CD8-positive, alpha-beta memory T cell (primary cell): ENCODE data around the gene IRGC. TPM values are rescaled to one million over a fixed set of nuclear protein-coding genes. Genes with fewer than 3 reads are reported as not detected.

ENCODE experiments used
- CTCF ChIA-PET: fragments of 350-600 bp; sonication (Branson Sonifier 250); formaldehyde crosslinking; loops from one replicate; lab custom pipeline; 2021; ENCODE audit warnings: antibody characterized with exemption; lab: Charles Lee
- POLR2A ChIA-PET: fragments of 350-600 bp; sonication (Branson Sonifier 250); formaldehyde crosslinking; loops from one replicate; lab custom pipeline; 2021; ENCODE audit warnings: antibody characterized with exemption; lab: Charles Lee
- DNase-seq, 5 donors: peaks; one replicate each; pipeline versions ENCODE4 v3.0.0 to v3.0.0-alpha.2; 2020 to 2022; ENCODE audit warnings: mixed read lengths in 1 of 5
- H3K27ac ChIP-seq: one replicate; pipeline ENCODE4 v1.7.0; 2013; ENCODE audit warnings: low read depth, mild to moderate bottlenecking, low read length, moderate library complexity
- H3K27me3 ChIP-seq: 2 replicates; pipeline ENCODE4 v1.7.0; 2013; ENCODE audit warnings: low read length, mild to moderate bottlenecking; ENCODE audit not compliant: insufficient read depth, poor library complexity, severe bottlenecking
- H3K36me3 ChIP-seq: 2 replicates; pipeline ENCODE4 v1.7.0; 2013; ENCODE audit warnings: mild to moderate bottlenecking, low read length, moderate library complexity; ENCODE audit not compliant: insufficient read depth
- H3K4me1 ChIP-seq: 2 replicates; pipeline ENCODE4 v1.7.0; 2013; ENCODE audit warnings: mild to moderate bottlenecking, low read length, moderate library complexity; ENCODE audit not compliant: insufficient read depth
- H3K4me3 ChIP-seq: 2 replicates; pipeline ENCODE4 v1.7.0; 2013; ENCODE audit warnings: mild to moderate bottlenecking, low read length
- H3K9me3 ChIP-seq: 2 replicates; pipeline ENCODE4 v1.7.0; 2013; ENCODE audit warnings: mild to moderate bottlenecking, low read length
- H3K27ac Mint-ChIP-seq, 8 donors: one replicate each; pipeline ENCODE4 v1.8.0; 2020 to 2021; ENCODE audit warnings: mixed read lengths in 8 of 8, mild to moderate bottlenecking in 6 of 8, inconsistent platforms in 3 of 8, moderate library complexity in 3 of 8
- H3K27me3 Mint-ChIP-seq, 2 donors: one replicate each; pipeline ENCODE4 v1.8.0; 2020 to 2021; ENCODE audit warnings: mixed read lengths in 2 of 2, mild to moderate bottlenecking in 1 of 2, moderate library complexity in 1 of 2
- H3K36me3 Mint-ChIP-seq, 3 donors: one replicate each; pipeline ENCODE4 v1.8.0; 2020 to 2021; ENCODE audit warnings: mixed read lengths in 3 of 3, inconsistent platforms in 1 of 3, mild to moderate bottlenecking in 1 of 3
- H3K4me1 Mint-ChIP-seq, 3 donors: one replicate each; pipeline ENCODE4 v1.8.0; 2020 to 2021; ENCODE audit warnings: mixed read lengths in 3 of 3, inconsistent platforms in 1 of 3, mild to moderate bottlenecking in 1 of 3
- H3K4me3 Mint-ChIP-seq, 7 donors: one replicate each; pipeline ENCODE4 v1.8.0; 2020 to 2021; ENCODE audit warnings: mixed read lengths in 7 of 7, mild to moderate bottlenecking in 6 of 7, moderate library complexity in 4 of 7, inconsistent platforms in 2 of 7
- H3K9me3 Mint-ChIP-seq, 5 donors: one replicate each; pipeline ENCODE4 v1.8.0; 2020 to 2022; ENCODE audit warnings: mixed read lengths in 5 of 5, mild to moderate bottlenecking in 3 of 5, moderate library complexity in 2 of 5, inconsistent platforms in 1 of 5
- polyA plus RNA-seq: library from polyadenylated mRNA; unstranded; fragments of 300-500 nt; fragmentation: Illumina TruSeq; gene quantifications from one replicate; pipeline ENCODE4 v1.2.3, GENCODE V29; 2021
- total RNA-seq, 2 experiments: library from RNA; stranded (reverse); gene quantifications; one replicate each; pipeline ENCODE4 v1.2.3, GENCODE V29; 2021

IRGC gene
- total RNA-seq (not detected), polyA plus RNA-seq (not detected)

- Mint-ChIP-seq H3K4me3 (no peak within 1 kb of the TSS), H3K27ac (no peak within 1 kb of the TSS), H3K36me3 (no peaks in the 10 kb centered on the region), H3K9me3 (no peaks in the 10 kb centered on the region), H3K27me3 (peaks cover 14 to 25% of the 10 kb centered on the region in 2 donors), H3K4me1 (no peaks in the 10 kb centered on the region)
- Histone ChIP-seq H3K27ac (no peak within 1 kb of the TSS), H3K27me3 (no peaks in the 10 kb centered on the region), H3K36me3 (no peaks in the 10 kb centered on the region), H3K4me1 (no peaks in the 10 kb centered on the region), H3K4me3 (no peak within 1 kb of the TSS), H3K9me3 (no peaks in the 10 kb centered on the region)
- no peak for DNase-seq
- ChIA-PET CTCF (no interaction called here), POLR2A (no interaction called here)
Measured at GRCh38 chr19:43715776-43716175, at the start of gene IRGC. Gene IRGC, plus strand, starts transcription at chr19:43716076. Its CDS starts 2,483 bp downstream, at chr19:43718559.

- POLR2A ChIA-PET: no interaction called here
- DNase-seq: no peak
- CTCF ChIA-PET: interaction anchor here (1.3 to 2.0 kb wide), 3 partner anchors 78 to 117 kb away, joined by 3 to 10 read pairs (median 5); no protein-coding TSS in a partner anchor
- no peaks in the 10 kb centered on the region for H3K9me3 Mint-ChIP-seq
- peaks cover 40 to 61% (median 56%) of the 10 kb centered on the region in 3 donors for H3K4me1 Mint-ChIP-seq
- H3K27ac Mint-ChIP-seq: peak overlapping the region in 5 of 8 donors; percentile 12 to 91 (median 56)
- Histone ChIP-seq H3K36me3 (no peaks in the 10 kb centered on the region), H3K4me3 (peak overlapping the region; percentile 47), H3K27me3 (no peaks in the 10 kb centered on the region), H3K9me3 (no peaks in the 10 kb centered on the region), H3K4me1 (peaks cover 31% of the 10 kb centered on the region), H3K27ac (peak overlapping the region; percentile 6)
- H3K27me3 Mint-ChIP-seq: peaks cover 0 to 9% of the 10 kb centered on the region in 2 donors
- peaks cover 1 to 13% (median 7%) of the 10 kb centered on the region in 3 donors for H3K36me3 Mint-ChIP-seq
- H3K4me3 Mint-ChIP-seq: peak overlapping the region; percentile 88 to 92 (median 89)
Measured at GRCh38 chr19:43667126-43667875, 48.6 kb upstream of the IRGC start.

GRCh38 chr19:43667876-43668405, 47.9 kb upstream of the IRGC start:
- Mint-ChIP-seq H3K27ac (peak overlapping the region; percentile 47 to 92 (median 86)), H3K4me3 (peak overlapping the region; percentile 88 to 92 (median 89)), H3K27me3 (peaks cover 0 to 9% of the 10 kb centered on the region in 2 donors), H3K4me1 (peaks cover 40 to 59% (median 56%) of the 10 kb centered on the region in 3 donors), H3K9me3 (no peaks in the 10 kb centered on the region), H3K36me3 (peaks cover 1 to 13% (median 7%) of the 10 kb centered on the region in 3 donors)
- Histone ChIP-seq H3K27me3 (no peaks in the 10 kb centered on the region), H3K36me3 (no peaks in the 10 kb centered on the region), H3K4me1 (peaks cover 31% of the 10 kb centered on the region), H3K27ac (peak overlapping the region; percentile 6), H3K4me3 (peak overlapping the region; percentile 47), H3K9me3 (no peaks in the 10 kb centered on the region)
- POLR2A ChIA-PET: interaction anchor here (0.9 to 1.6 kb wide), 6 partner anchors 27 to 204 kb away, joined by 3 to 8 read pairs (median 4); partner anchors contain the start of genes SMG9 and ZNF575
- CTCF ChIA-PET: interaction anchor here (0.6 to 2.2 kb wide), 14 partner anchors 9 to 236 kb away, joined by 3 to 10 read pairs (median 6); partner anchors contain the start of genes IRGQ, ZNF575 and ZNF576
- no peak for DNase-seq

GRCh38 chr19:43668406-43669109, 47.3 kb upstream of the IRGC start:
- H3K9me3 ChIP-seq: no peaks in the 10 kb centered on the region
- Mint-ChIP-seq H3K4me3 (peak overlapping the region; percentile 88 to 92 (median 89)), H3K9me3 (no peaks in the 10 kb centered on the region), H3K4me1 (peaks cover 40 to 56% (median 54%) of the 10 kb centered on the region in 3 donors), H3K27ac (peak overlapping the region; percentile 47 to 92 (median 86)), H3K36me3 (peaks cover 1 to 13% (median 7%) of the 10 kb centered on the region in 3 donors), H3K27me3 (peaks cover 0 to 9% of the 10 kb centered on the region in 2 donors)
- H3K27ac ChIP-seq: peak overlapping the region; percentile 60
- peaks cover 30% of the 10 kb centered on the region for H3K4me1 ChIP-seq
- no peaks in the 10 kb centered on the region for H3K27me3 ChIP-seq
- ChIA-PET CTCF (interaction anchor here (0.6 to 2.2 kb wide), 14 partner anchors 10 to 236 kb away, joined by 3 to 10 read pairs (median 6); partner anchors contain the start of genes IRGQ, ZNF575 and ZNF576), POLR2A (interaction anchor here (0.9 to 1.6 kb wide), 6 partner anchors 28 to 205 kb away, joined by 3 to 8 read pairs (median 4); partner anchors contain the start of genes SMG9 and ZNF575)
- DNase-seq: peak; percentile 91 to 96 (median 92)
- H3K36me3 ChIP-seq: no peaks in the 10 kb centered on the region
- H3K4me3 ChIP-seq: peak overlapping the region; percentile 63

GRCh38 chr19:43672061-43672679, 43.7 kb upstream of the IRGC start:
- ChIA-PET POLR2A (no interaction called here), CTCF (no interaction called here)
- Histone ChIP-seq H3K4me3 (no peak overlapping the region), H3K36me3 (no peaks in the 10 kb centered on the region), H3K4me1 (peaks cover 10% of the 10 kb centered on the region), H3K27me3 (no peaks in the 10 kb centered on the region), H3K9me3 (no peaks in the 10 kb centered on the region), H3K27ac (no peak overlapping the region)
- Mint-ChIP-seq H3K27me3 (peaks cover 0 to 8% of the 10 kb centered on the region in 2 donors), H3K4me1 (peaks cover 28 to 42% (median 41%) of the 10 kb centered on the region in 3 donors), H3K36me3 (peaks cover 0 to 6% (median 0%) of the 10 kb centered on the region in 3 donors), H3K9me3 (no peaks in the 10 kb centered on the region), H3K27ac (peak overlapping the region in 4 of 8 donors; percentile 6 to 19 (median 12)), H3K4me3 (peak overlapping the region in 2 of 7 donors; percentile 3 to 17)
- DNase-seq: no peak

- no peaks in the 10 kb centered on the region for H3K36me3 Mint-ChIP-seq
- DNase-seq: no peak
- H3K27ac Mint-ChIP-seq: peak overlapping the region in 1 of 8 donors; percentile 35
- H3K4me1 Mint-ChIP-seq: peaks cover 19 to 29% (median 26%) of the 10 kb centered on the region in 3 donors
- peaks cover 0 to 8% of the 10 kb centered on the region in 2 donors for H3K27me3 Mint-ChIP-seq
- H3K4me1 ChIP-seq: no peaks in the 10 kb centered on the region
- no peaks in the 10 kb centered on the region for H3K9me3 Mint-ChIP-seq
- no peaks in the 10 kb centered on the region for H3K36me3 ChIP-seq
- no peaks in the 10 kb centered on the region for H3K27me3 ChIP-seq
- no peak overlapping the region for H3K27ac ChIP-seq
- ChIA-PET CTCF (no interaction called here), POLR2A (interaction anchor here (0.6 kb wide), 1 partner anchor 79 kb away, joined by 3 read pairs; no protein-coding TSS in a partner anchor)
- H3K4me3 ChIP-seq: no peak overlapping the region
- no peak overlapping the region for H3K4me3 Mint-ChIP-seq
- H3K9me3 ChIP-seq: no peaks in the 10 kb centered on the region
Measured at GRCh38 chr19:43673637-43674036, 42.2 kb upstream of the IRGC start.

- H3K27ac ChIP-seq: no peak overlapping the region
- no peak overlapping the region for H3K4me3 ChIP-seq
- peaks cover 0 to 8% of the 10 kb centered on the region in 2 donors for H3K27me3 Mint-ChIP-seq
- H3K27ac Mint-ChIP-seq: no peak overlapping the region
- H3K36me3 Mint-ChIP-seq: no peaks in the 10 kb centered on the region
- no peak for DNase-seq
- no peaks in the 10 kb centered on the region for H3K9me3 Mint-ChIP-seq
- H3K4me1 ChIP-seq: no peaks in the 10 kb centered on the region
- no peaks in the 10 kb centered on the region for H3K27me3 ChIP-seq
- POLR2A ChIA-PET: no interaction called here
- no peak overlapping the region for H3K4me3 Mint-ChIP-seq
- no peaks in the 10 kb centered on the region for H3K36me3 ChIP-seq
- CTCF ChIA-PET: interaction anchor here (1.3 kb wide), 1 partner anchor 155 kb away, joined by 3 read pairs; no protein-coding TSS in a partner anchor
- peaks cover 15 to 23% (median 21%) of the 10 kb centered on the region in 3 donors for H3K4me1 Mint-ChIP-seq
- H3K9me3 ChIP-seq: no peaks in the 10 kb centered on the region
Measured at GRCh38 chr19:43674183-43674582, 41.7 kb upstream of the IRGC start.
